GM12878 (cell line): Measurements from ENCODE around the gene ERVV-1. TPM values are rescaled to one million over a fixed set of nuclear protein-coding genes. Genes with fewer than 3 reads are reported as not detected.
"Not testable (repeated sequence)": the region's sequence is repeated elsewhere in the genome, so short reads cannot be mapped to it uniquely, and the experiment has no call there.

Source experiments
- ATAC-seq: fragments of 200-7000 bp; cut with Tn5 transposase; 3 replicates; pipeline ENCODE4 v1.9.1; 2020; ENCODE audit warnings: mild to moderate bottlenecking, moderate library complexity
- BruUV-seq: library from RNA; stranded (reverse); fragments of 400-500 nt; replicated peaks from 2 replicates; lab custom pipeline; 2021; lab: Mats Ljungman, UMichigan
- CTCF ChIA-PET: fragments of 300-600 bp; sonication (Branson Sonifier 250); formaldehyde crosslinking; extraction: SDS; loops from one replicate; lab custom pipeline; 2021; ENCODE audit warnings: inconsistent platforms; lab: Yijun Ruan, JAX
- POLR2A ChIA-PET: fragments of 350-600 bp; formaldehyde crosslinking; extraction: SDS; loops from one replicate; lab custom pipeline; 2021; ENCODE audit warnings: inconsistent platforms; lab: Charles Lee
- RAD21 ChIA-PET: fragments of 300-600 bp; sonication (Branson Sonifier 250); formaldehyde crosslinking; loops from one replicate; lab custom pipeline; 2023; ENCODE audit warnings: antibody characterized with exemption; ENCODE audit not compliant: unreplicated experiment; lab: Charles Lee
- SMC1A ChIA-PET: fragments of 300-600 bp; sonication (Branson Sonifier 250); formaldehyde crosslinking; loops from one replicate; lab custom pipeline; 2023; ENCODE audit not compliant: unreplicated experiment, uncharacterized antibody; lab: Charles Lee
- DNase-seq: peaks from one replicate; pipeline ENCODE4 v3.0.0-alpha.2; 2011; ENCODE audit warnings: low read depth, low spot score
- FAIRE-seq: peaks from 3 replicates; lab custom pipeline; 2011; peaks lifted over from hg19 to GRCh38; lab: Jason Lieb, UNC
- H2AFZ ChIP-seq: 2 replicates; pipeline ENCODE4 v1.6.0; 2011; ENCODE audit warnings: low read depth, low read length, control low read depth; ENCODE audit not compliant: control insufficient read depth
- H3K27ac ChIP-seq: 2 replicates; pipeline ENCODE4 v1.5.1; 2011; ENCODE audit warnings: control low read depth; ENCODE audit not compliant: control insufficient read depth, insufficient read depth
- H3K27me3 ChIP-seq, 2 experiments: replicated peaks in 1 of 2; 2 replicates each; pipeline versions ENCODE4 v1.6.0 to v1.6.1; 2011; ENCODE audit warnings: low read length in 1 of 2; ENCODE audit not compliant: control insufficient read depth in 2 of 2, insufficient read depth in 2 of 2
- H3K36me3 ChIP-seq, 2 experiments: 2 replicates each; pipeline ENCODE4 v1.5.1; 2011; ENCODE audit warnings: low read length in 1 of 2; ENCODE audit not compliant: control insufficient read depth in 2 of 2, insufficient read depth in 2 of 2
- H3K4me1 ChIP-seq: 2 replicates; pipeline ENCODE4 v1.6.1; 2011; ENCODE audit warnings: mild to moderate bottlenecking, low read length, moderate library complexity, mixed read lengths; ENCODE audit not compliant: control insufficient read depth, insufficient read depth
- H3K4me2 ChIP-seq: 2 replicates; pipeline ENCODE4 v1.6.0; 2011; ENCODE audit warnings: control low read depth; ENCODE audit not compliant: control insufficient read depth, insufficient read depth
- H3K4me3 ChIP-seq: fragments of 200-600 bp; sonication (generic); 2 replicates; pipeline ENCODE4 v1.5.1; 2016
- H3K79me2 ChIP-seq: 2 replicates; pipeline ENCODE4 v1.6.0; 2011; ENCODE audit warnings: low read length; ENCODE audit not compliant: control insufficient read depth, insufficient read depth
- H3K9ac ChIP-seq: 2 replicates; pipeline ENCODE4 v1.8.0; 2011; ENCODE audit warnings: low read length, control low read depth, mixed read lengths; ENCODE audit not compliant: control insufficient read depth, insufficient read depth
- H3K9me3 ChIP-seq: replicated peaks from 3 replicates; pipeline ENCODE4 v1.5.1; 2011; ENCODE audit warnings: mild to moderate bottlenecking, low read length; ENCODE audit not compliant: control insufficient read depth, insufficient read depth
- H4K20me1 ChIP-seq: 2 replicates; pipeline ENCODE4 v1.6.0; 2011; ENCODE audit not compliant: control insufficient read depth, insufficient read depth
- JUNB ChIP-seq: IDR thresholded peaks from 2 replicates; pipeline ENCODE4 v1.6.1; 2016; ENCODE audit warnings: antibody characterized with exemption, mild to moderate bottlenecking
- RAD21 ChIP-seq: IDR thresholded peaks from 2 replicates; pipeline ENCODE4 v1.6.1; 2011; ENCODE audit warnings: mild to moderate bottlenecking, low read depth, low read length, moderate library complexity; ENCODE audit not compliant: insufficient read depth
- ZSCAN29 ChIP-seq: fragments of 450-650 bp; IDR thresholded peaks from 2 replicates; pipeline ENCODE4 v1.6.1; 2017; ENCODE audit warnings: mild to moderate bottlenecking, moderate library complexity
- WGBS: methylation state at CpG from one replicate; pipeline ENCODE4 v1.1.6; 2016; ENCODE audit warnings: low lambda C conversion rate; ENCODE audit not compliant: insufficient replicate concordance, insufficient coverage; ENCODE audit errors: missing lambda C conversion rate; 5-methylcytosine and 5-hydroxymethylcytosine counted together
- in situ Hi-C: fragments of 300-500 bp; cut with MboI; formaldehyde crosslinking; loops from 9 replicates; pipeline ENCODE4 v1.14.3; 2018; ENCODE audit warnings: mixed read lengths
- intact Hi-C: fragments of 100-400 bp; cut with micrococcal nuclease; formaldehyde crosslinking; loops from one replicate; pipeline ENCODE4 v1.14.2; 2022; ENCODE audit not compliant: unreplicated experiment
- polyA plus RNA-seq, 11 experiments: library from polyadenylated mRNA; depleted of rRNA in 4 of 11; unstranded in 6 of 11; stranded (reverse) in 5 of 11; fragments of >200 nt; fragmentation: Nextera tagmentation in 4 of 11; fragmentation: Illumina TruSeq in 1 of 11; extraction: Ambion mirVana in 4 of 11; extraction: Trizol in 1 of 11; gene quantifications; 1 replicate in 1 of 11; 2 replicates in 10 of 11; pipeline versions ENCODE4 v1.2.1 to v1.2.3, GENCODE V29; 2011 to 2016; ENCODE audit warnings: inconsistent platforms in 2 of 11, missing spikeins in 2 of 11, low read depth in 1 of 11
- total RNA-seq, 4 experiments: library from RNA; depleted of rRNA in 3 of 4; stranded (reverse); fragments of >200 nt in 3 of 4; fragmentation: Illumina TruSeq in 1 of 4; extraction: Trizol in 1 of 4; gene quantifications; 2 replicates each; pipeline versions ENCODE4 v1.2.1 to v1.2.3, GENCODE V29; 2013 to 2021
- TF ChIP-seq, protein P1 (sequence below): fragments of 450-650 bp; IDR thresholded peaks from 2 replicates; pipeline ENCODE4 v1.6.1; 2017; ENCODE audit warnings: borderline replicate concordance

The ERVV-1 gene
- total and polyA plus RNA-seq, 10 of the 15 experiments (the other 5 are each of a cell fraction or from before 2014, with no cell fraction given): 0.05 TPM; not detected in 9

DNA sequence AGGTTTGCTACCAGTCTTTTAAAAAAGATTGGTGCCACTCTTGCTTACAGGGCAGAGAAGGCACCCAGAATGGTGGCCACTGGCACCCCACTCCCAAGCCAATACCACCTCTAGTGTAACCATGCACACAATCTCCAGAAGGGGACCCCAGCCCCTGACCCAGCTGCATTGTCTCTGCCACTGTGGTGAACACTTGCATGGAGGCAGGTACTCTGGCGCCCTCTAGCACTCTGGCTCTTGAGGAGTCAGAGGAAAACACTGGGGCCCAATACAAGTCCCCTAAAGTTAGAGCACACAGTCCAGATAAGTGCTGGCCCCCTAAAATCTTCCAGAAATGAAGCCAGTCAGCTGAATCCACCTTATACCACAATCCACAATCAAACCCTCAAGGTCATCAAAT, 6.0 kb downstream of the ERVV-1 start:
- Histone ChIP-seq H4K20me1 (no peaks in the 10 kb centered on the region), H3K9ac (no peak overlapping the region), H3K4me1 (no peaks in the 10 kb centered on the region), H3K4me3 (no peak overlapping the region), H3K79me2 (no peaks in the 10 kb centered on the region), H3K27ac (no peak overlapping the region), H2AFZ (no peak overlapping the region), H3K9me3 (no peaks in the 10 kb centered on the region; the same call in 2 of the 3 replicates), H3K36me3 (no peaks in the 10 kb centered on the region), H3K4me2 (no peak overlapping the region), H3K27me3 (no peaks in the 10 kb centered on the region)
- ATAC-seq: no peak
- FAIRE-seq: no peak
- SMC1A ChIA-PET: interaction anchor here (0.9 kb wide), 1 partner anchor 10 kb away, joined by 3 read pairs; no protein-coding TSS in a partner anchor
- no peak for TF ChIP-seq JUNB
- 0 out of 2 replicates have a peak, but pooled peaks have one; percentile 15 for TF ChIP-seq RAD21
- TF ChIP-seq, protein P1, sequence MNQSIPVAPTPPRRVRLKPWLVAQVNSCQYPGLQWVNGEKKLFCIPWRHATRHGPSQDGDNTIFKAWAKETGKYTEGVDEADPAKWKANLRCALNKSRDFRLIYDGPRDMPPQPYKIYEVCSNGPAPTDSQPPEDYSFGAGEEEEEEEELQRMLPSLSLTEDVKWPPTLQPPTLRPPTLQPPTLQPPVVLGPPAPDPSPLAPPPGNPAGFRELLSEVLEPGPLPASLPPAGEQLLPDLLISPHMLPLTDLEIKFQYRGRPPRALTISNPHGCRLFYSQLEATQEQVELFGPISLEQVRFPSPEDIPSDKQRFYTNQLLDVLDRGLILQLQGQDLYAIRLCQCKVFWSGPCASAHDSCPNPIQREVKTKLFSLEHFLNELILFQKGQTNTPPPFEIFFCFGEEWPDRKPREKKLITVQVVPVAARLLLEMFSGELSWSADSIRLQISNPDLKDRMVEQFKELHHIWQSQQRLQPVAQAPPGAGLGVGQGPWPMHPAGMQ: no peak
- no peak for TF ChIP-seq ZSCAN29
- in situ Hi-C loops (no loop called here), intact Hi-C loops (no loop called here)
- no TSS peak for BruUV-seq
- CTCF ChIA-PET: no interaction called here
- WGBS: 0% methylated on average over 1 of the region's 1 CpG
- POLR2A ChIA-PET: no interaction called here
- no peak for DNase-seq
- RAD21 ChIA-PET: no interaction called here

DNA sequence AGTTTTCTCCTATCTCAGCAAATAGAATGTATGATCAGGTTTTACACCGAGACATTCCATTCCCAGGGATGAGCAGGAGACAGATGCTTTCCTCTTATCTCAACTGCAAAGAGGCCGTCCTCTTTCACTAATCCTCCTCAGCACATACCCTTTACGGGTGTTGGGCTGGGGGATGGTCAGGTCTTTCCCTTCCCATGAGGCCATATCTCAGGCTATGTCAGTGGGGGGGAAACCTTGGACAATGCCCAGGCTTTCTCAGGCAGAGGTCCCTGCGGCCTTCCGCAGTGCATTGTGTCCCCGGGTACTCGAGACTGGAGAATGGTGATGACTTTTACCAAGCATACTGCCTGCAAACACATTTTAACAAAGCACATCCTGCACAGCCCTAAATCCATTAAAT, 14.6 kb downstream of the ERVV-1 start:
- H3K9me3 ChIP-seq, H3K36me3 ChIP-seq, H3K27me3 ChIP-seq, SMC1A ChIA-PET, RAD21 ChIA-PET, H3K4me3 ChIP-seq, intact Hi-C loops, H4K20me1 ChIP-seq, H2AFZ ChIP-seq, H3K4me1 ChIP-seq, H3K79me2 ChIP-seq, H3K4me2 ChIP-seq, H3K27ac ChIP-seq, H3K9ac ChIP-seq, DNase-seq, in situ Hi-C loops, FAIRE-seq, BruUV-seq, CTCF ChIA-PET, ATAC-seq: not testable (repeated sequence)
- WGBS: 62% methylated on average over 6 of the region's 7 CpGs
- POLR2A ChIA-PET: interaction anchor here (0.6 kb wide), 1 partner anchor 91 kb away, joined by 3 read pairs; no protein-coding TSS in a partner anchor
